ENCODE data around the gene CACNG1. TPM values are rescaled to one million over a fixed set of nuclear protein-coding genes. Genes with fewer than 3 reads are reported as not detected.

CACNG1 gene
- total and polyA plus RNA-seq, 2 donors (not counting 3 experiments of a cell fraction or from before 2014, with no cell fraction given): not detected

- no peak for FAIRE-seq
- intact Hi-C loops (cut with micrococcal nuclease): no loop called here
- H4K20me1 ChIP-seq (replicated peaks; ENCODE audit: control insufficient read depth, extremely low read depth, insufficient read depth, low read length): no peaks in the 10 kb centered on the region
- DNase-seq (ENCODE audit: low read depth, low spot score): no peak
- H3K4me3 ChIP-seq (replicated peaks in 1 of 3; ENCODE audit: insufficient read depth in 1 of 3, low read depth in 1 of 3, low read length in 3 of 3): no peak overlapping the region
- no peaks in the 10 kb centered on the region for H3K9me3 ChIP-seq (replicated peaks; ENCODE audit: control insufficient read depth, insufficient read depth, low read length)
- H3K4me2 ChIP-seq (ENCODE audit: insufficient read depth, low read length): no peak overlapping the region
- H3K27me3 ChIP-seq (ENCODE audit: control insufficient read depth in 2 of 2, insufficient read depth in 2 of 2, low read length in 2 of 2): no peaks in the 10 kb centered on the region
- no TSS peak for BruUV-seq (replicated peaks)
- no peak overlapping the region for H2AFZ ChIP-seq (ENCODE audit: low read depth, low read length)
- H3K27ac ChIP-seq (ENCODE audit: insufficient read depth, low read depth, low read length): no peak overlapping the region
- CTCF ChIA-PET: no interaction called here
- no peak for TF ChIP-seq MAX (IDR thresholded peaks at IDR 0.05; ENCODE audit: insufficient read depth, insufficient read length)
- TF ChIP-seq JUN (IDR thresholded peaks at IDR 0.05; ENCODE audit: borderline replicate concordance, insufficient read depth, insufficient read length, low read depth): no peak
- no peak for TF ChIP-seq POLR2A (IDR thresholded peaks at IDR 0.05; ENCODE audit: low read depth, low read length)
- no peak for TF ChIP-seq POLR2AphosphoS5 (IDR thresholded peaks at IDR 0.05; ENCODE audit: insufficient read depth, low read depth, low read length)
- no peak for TF ChIP-seq FOS (IDR thresholded peaks at IDR 0.05; ENCODE audit: borderline replicate concordance, insufficient read depth, low read length)
- no peak for TF ChIP-seq MYC (IDR thresholded peaks at IDR 0.05; ENCODE audit: low read depth, low read length)
- no peak for TF ChIP-seq GATA2 (IDR thresholded peaks at IDR 0.05; ENCODE audit: insufficient read depth, insufficient read length, low read depth, low read length)
- TF ChIP-seq EZH2 (IDR thresholded peaks at IDR 0.05; ENCODE audit: borderline replicate concordance, low read depth, low read length, severe bottlenecking): no peak
- no peak for TF ChIP-seq CTCF (IDR thresholded peaks at IDR 0.05; ENCODE audit: extremely low read depth in 1 of 2, insufficient read depth in 1 of 2, low read depth in 1 of 2, low read length in 2 of 2)
- no peaks in the 10 kb centered on the region for H3K79me2 ChIP-seq (ENCODE audit: control insufficient read depth, insufficient read depth, low read length)
- H3K4me1 ChIP-seq (ENCODE audit: control insufficient read depth, extremely low read depth, insufficient read depth, low read length): no peaks in the 10 kb centered on the region
- H3K9ac ChIP-seq (replicated peaks; ENCODE audit: extremely low read depth, insufficient read depth, low read length): no peak overlapping the region
- no peaks in the 10 kb centered on the region for H3K36me3 ChIP-seq (ENCODE audit: control insufficient read depth in 2 of 2, extremely low read depth in 1 of 2, insufficient read depth in 2 of 2, low read length in 2 of 2)
- POLR2A ChIA-PET: no interaction called here
- dilution Hi-C loops (cut with MboI; ENCODE audit: extremely low pct_ligation_motif_present, low sequenced_read_pairs): no loop called here
- H3K9me1 ChIP-seq (replicated peaks; ENCODE audit: control insufficient read depth, extremely low read depth, insufficient read depth, low read length): no peaks in the 10 kb centered on the region
These were observed 17.2 kb upstream of the CACNG1 start for GRCh38 chr17:67027031-67027628.

All from endothelial cell of umbilical vein (primary cell).